ENCODE measurements around the gene GLTP. TPM values are rescaled to one million over a fixed set of nuclear protein-coding genes. Genes with fewer than 3 reads are reported as not detected.

GLTP gene
- total RNA-seq, 1 experiment from 2014 or later = 25.8 TPM

DNA sequence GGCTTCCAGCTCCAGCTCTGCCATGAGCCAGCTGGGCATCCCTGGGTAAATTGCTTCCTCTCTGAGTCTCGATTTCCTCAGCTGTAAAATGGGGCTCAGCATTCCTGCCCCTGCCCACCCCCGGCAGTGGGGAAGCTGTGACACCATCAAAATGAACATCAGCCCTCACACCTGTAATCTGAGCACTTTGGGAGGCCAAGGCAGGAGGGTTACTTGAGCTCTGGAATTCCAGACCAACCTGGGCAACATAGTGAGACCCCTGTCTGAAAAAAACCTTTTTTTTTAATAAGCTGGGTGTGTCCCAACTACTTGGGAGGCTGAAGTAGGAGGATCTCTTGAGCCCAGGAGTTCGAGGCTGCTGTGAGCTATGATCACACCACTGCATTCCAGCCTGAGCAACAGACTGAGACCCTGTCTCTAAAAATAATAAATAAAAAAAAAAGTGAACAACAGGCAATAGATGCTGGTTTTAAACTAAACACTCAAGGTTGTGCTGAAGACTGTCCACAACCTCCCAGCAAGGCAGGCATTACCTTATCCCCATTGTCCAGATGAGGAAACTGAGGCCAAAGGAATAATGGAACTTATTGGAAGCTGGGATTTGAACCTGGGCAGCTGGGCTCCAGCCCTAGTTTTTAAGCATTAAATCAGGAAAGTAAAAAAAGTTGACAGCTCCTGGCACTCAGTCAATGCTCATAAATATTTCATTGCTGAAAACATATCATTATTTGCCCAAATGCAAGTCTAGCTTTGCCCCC is 51.4 kb downstream of the GLTP start:
- ChIA-PET POLR2A (interaction anchor here (0.6 to 1.0 kb wide), 2 partner anchors 23 to 25 kb away, joined by 3 to 6 read pairs; no protein-coding TSS in a partner anchor), CTCF (interaction anchor here (0.9 to 2.6 kb wide), 5 partner anchors 13 to 24 kb away, joined by 4 to 19 read pairs (median 8); no protein-coding TSS in a partner anchor)
- no peak overlapping the region for H3K27ac Mint-ChIP-seq
- no peak overlapping the region for H3K4me3 Mint-ChIP-seq
- H3K36me3 Mint-ChIP-seq = no peaks in the 10 kb centered on the region
- no peaks in the 10 kb centered on the region for H3K9me3 Mint-ChIP-seq
- H3K4me1 Mint-ChIP-seq = peaks cover 6% of the 10 kb centered on the region
- no peak for DNase-seq (ENCODE audit: low spot score)
- ATAC-seq = no peak
- peaks cover 4% of the 10 kb centered on the region for H3K27me3 Mint-ChIP-seq (ENCODE audit: low read depth)
- TF ChIP-seq, protein P1, sequence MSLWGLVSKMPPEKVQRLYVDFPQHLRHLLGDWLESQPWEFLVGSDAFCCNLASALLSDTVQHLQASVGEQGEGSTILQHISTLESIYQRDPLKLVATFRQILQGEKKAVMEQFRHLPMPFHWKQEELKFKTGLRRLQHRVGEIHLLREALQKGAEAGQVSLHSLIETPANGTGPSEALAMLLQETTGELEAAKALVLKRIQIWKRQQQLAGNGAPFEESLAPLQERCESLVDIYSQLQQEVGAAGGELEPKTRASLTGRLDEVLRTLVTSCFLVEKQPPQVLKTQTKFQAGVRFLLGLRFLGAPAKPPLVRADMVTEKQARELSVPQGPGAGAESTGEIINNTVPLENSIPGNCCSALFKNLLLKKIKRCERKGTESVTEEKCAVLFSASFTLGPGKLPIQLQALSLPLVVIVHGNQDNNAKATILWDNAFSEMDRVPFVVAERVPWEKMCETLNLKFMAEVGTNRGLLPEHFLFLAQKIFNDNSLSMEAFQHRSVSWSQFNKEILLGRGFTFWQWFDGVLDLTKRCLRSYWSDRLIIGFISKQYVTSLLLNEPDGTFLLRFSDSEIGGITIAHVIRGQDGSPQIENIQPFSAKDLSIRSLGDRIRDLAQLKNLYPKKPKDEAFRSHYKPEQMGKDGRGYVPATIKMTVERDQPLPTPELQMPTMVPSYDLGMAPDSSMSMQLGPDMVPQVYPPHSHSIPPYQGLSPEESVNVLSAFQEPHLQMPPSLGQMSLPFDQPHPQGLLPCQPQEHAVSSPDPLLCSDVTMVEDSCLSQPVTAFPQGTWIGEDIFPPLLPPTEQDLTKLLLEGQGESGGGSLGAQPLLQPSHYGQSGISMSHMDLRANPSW (CRISPR knock-in tag; conservative IDR thresholded peaks at IDR 0.05; ENCODE audit: low read depth) = no peak
- no peak for TF ChIP-seq CBFB (CRISPR knock-in tag; IDR thresholded peaks at IDR 0.05; ENCODE audit: low read depth)
- TF ChIP-seq, protein P2, sequence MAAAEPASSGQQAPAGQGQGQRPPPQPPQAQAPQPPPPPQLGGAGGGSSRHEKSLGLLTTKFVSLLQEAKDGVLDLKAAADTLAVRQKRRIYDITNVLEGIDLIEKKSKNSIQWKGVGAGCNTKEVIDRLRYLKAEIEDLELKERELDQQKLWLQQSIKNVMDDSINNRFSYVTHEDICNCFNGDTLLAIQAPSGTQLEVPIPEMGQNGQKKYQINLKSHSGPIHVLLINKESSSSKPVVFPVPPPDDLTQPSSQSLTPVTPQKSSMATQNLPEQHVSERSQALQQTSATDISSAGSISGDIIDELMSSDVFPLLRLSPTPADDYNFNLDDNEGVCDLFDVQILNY (CRISPR knock-in tag; IDR thresholded peaks at IDR 0.05) = no peak
- no peak for TF ChIP-seq ZNF671 (CRISPR knock-in tag; IDR thresholded peaks at IDR 0.05)
- no peak for TF ChIP-seq HMGA2 (CRISPR knock-in tag; IDR thresholded peaks at IDR 0.05)
- no peak for TF ChIP-seq TEAD4 (CRISPR knock-in tag; IDR thresholded peaks at IDR 0.05)
- TF ChIP-seq, protein P3, sequence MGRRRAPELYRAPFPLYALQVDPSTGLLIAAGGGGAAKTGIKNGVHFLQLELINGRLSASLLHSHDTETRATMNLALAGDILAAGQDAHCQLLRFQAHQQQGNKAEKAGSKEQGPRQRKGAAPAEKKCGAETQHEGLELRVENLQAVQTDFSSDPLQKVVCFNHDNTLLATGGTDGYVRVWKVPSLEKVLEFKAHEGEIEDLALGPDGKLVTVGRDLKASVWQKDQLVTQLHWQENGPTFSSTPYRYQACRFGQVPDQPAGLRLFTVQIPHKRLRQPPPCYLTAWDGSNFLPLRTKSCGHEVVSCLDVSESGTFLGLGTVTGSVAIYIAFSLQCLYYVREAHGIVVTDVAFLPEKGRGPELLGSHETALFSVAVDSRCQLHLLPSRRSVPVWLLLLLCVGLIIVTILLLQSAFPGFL (CRISPR knock-in tag; IDR thresholded peaks at IDR 0.05; ENCODE audit: borderline replicate concordance) = no peak
- peak; percentile 88; the same call in 1 of the 2 replicates for TF ChIP-seq ZNF121 (CRISPR knock-in tag; IDR thresholded peaks at IDR 0.05)
- no peak for TF ChIP-seq JUN (CRISPR knock-in tag; IDR thresholded peaks at IDR 0.05)

DNA sequence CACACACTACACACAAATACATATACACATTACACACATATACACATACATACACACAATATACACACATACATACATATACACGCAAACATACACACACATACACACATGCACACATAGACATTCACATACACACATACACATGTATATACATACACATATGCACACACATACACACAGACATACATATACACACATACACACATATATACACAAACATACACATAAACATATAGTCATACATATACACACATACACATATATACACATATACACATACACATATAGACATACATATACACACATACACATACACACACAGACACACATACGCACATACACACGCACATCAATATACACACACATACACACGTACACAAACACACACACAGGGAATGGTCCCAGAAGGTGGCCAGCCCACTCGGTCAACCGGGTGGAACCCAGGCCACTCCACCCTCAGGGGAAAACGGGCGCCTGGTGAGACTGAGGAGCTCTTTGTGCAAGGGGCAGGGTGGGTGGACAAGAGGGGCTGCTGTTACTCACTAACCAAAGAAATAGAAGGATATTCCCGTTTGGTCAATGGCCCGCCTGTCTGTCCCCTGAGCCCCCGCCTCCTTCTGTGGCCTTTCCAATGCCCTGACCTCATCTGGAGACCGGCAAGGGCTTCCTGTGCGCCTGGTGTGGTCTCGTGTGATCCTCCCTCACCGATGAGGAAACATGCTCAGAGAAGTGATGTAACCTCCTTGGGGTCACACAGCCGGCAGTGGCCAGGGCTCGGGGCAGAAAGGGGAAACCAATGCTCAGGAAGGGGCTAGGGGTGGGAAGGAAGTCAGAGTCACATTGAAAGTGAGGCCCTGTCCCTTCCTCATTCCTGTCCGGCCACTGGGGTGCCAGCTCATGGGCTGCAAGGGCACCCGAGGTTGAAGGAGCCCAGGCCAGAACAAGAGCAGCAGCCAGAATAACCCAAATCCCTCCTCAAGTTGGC is 52.5 kb downstream of the GLTP start:
- ChIA-PET CTCF (interaction anchor here (0.9 to 2.5 kb wide), 4 partner anchors 12 to 25 kb away, joined by 4 to 19 read pairs (median 6); no protein-coding TSS in a partner anchor), POLR2A (interaction anchor here (1.0 kb wide), 1 partner anchor 26 kb away, joined by 3 read pairs; no protein-coding TSS in a partner anchor)
- no peak overlapping the region for H3K27ac Mint-ChIP-seq
- DNase-seq (ENCODE audit: low spot score) = no peak
- no peaks in the 10 kb centered on the region for H3K36me3 Mint-ChIP-seq
- H3K9me3 Mint-ChIP-seq = no peaks in the 10 kb centered on the region
- peaks cover 4% of the 10 kb centered on the region for H3K27me3 Mint-ChIP-seq (ENCODE audit: low read depth)
- no peak overlapping the region for H3K4me3 Mint-ChIP-seq
- no peak; the same call in 1 of the 2 replicates for ATAC-seq
- H3K4me1 Mint-ChIP-seq = peaks cover 3% of the 10 kb centered on the region; the same call in 1 of the 2 replicates
- no peak for TF ChIP-seq ZNF219 (CRISPR knock-in tag; IDR thresholded peaks at IDR 0.05; ENCODE audit: borderline replicate concordance)
- TF ChIP-seq, protein P4, sequence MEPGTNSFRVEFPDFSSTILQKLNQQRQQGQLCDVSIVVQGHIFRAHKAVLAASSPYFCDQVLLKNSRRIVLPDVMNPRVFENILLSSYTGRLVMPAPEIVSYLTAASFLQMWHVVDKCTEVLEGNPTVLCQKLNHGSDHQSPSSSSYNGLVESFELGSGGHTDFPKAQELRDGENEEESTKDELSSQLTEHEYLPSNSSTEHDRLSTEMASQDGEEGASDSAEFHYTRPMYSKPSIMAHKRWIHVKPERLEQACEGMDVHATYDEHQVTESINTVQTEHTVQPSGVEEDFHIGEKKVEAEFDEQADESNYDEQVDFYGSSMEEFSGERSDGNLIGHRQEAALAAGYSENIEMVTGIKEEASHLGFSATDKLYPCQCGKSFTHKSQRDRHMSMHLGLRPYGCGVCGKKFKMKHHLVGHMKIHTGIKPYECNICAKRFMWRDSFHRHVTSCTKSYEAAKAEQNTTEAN (CRISPR knock-in tag; IDR thresholded peaks at IDR 0.05) = no peak
- TF ChIP-seq, protein P5, sequence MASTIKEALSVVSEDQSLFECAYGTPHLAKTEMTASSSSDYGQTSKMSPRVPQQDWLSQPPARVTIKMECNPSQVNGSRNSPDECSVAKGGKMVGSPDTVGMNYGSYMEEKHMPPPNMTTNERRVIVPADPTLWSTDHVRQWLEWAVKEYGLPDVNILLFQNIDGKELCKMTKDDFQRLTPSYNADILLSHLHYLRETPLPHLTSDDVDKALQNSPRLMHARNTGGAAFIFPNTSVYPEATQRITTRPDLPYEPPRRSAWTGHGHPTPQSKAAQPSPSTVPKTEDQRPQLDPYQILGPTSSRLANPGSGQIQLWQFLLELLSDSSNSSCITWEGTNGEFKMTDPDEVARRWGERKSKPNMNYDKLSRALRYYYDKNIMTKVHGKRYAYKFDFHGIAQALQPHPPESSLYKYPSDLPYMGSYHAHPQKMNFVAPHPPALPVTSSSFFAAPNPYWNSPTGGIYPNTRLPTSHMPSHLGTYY (CRISPR knock-in tag; IDR thresholded peaks at IDR 0.05) = no peak
- no peak for TF ChIP-seq IRF2 (CRISPR knock-in tag; IDR thresholded peaks at IDR 0.05; ENCODE audit: borderline replicate concordance, low read depth)
- no peak for TF ChIP-seq NR1H2 (CRISPR knock-in tag; IDR thresholded peaks at IDR 0.05)
- no peak for TF ChIP-seq HMGA2 (CRISPR knock-in tag; IDR thresholded peaks at IDR 0.05)
- TF ChIP-seq, protein P6, sequence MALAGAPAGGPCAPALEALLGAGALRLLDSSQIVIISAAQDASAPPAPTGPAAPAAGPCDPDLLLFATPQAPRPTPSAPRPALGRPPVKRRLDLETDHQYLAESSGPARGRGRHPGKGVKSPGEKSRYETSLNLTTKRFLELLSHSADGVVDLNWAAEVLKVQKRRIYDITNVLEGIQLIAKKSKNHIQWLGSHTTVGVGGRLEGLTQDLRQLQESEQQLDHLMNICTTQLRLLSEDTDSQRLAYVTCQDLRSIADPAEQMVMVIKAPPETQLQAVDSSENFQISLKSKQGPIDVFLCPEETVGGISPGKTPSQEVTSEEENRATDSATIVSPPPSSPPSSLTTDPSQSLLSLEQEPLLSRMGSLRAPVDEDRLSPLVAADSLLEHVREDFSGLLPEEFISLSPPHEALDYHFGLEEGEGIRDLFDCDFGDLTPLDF (CRISPR knock-in tag; IDR thresholded peaks at IDR 0.05) = no peak
- no peak for TF ChIP-seq FOXP1 (CRISPR knock-in tag; IDR thresholded peaks at IDR 0.05; ENCODE audit: borderline replicate concordance)
- no peak for TF ChIP-seq PRRX2 (CRISPR knock-in tag; IDR thresholded peaks at IDR 0.05)
- TF ChIP-seq, protein P7, sequence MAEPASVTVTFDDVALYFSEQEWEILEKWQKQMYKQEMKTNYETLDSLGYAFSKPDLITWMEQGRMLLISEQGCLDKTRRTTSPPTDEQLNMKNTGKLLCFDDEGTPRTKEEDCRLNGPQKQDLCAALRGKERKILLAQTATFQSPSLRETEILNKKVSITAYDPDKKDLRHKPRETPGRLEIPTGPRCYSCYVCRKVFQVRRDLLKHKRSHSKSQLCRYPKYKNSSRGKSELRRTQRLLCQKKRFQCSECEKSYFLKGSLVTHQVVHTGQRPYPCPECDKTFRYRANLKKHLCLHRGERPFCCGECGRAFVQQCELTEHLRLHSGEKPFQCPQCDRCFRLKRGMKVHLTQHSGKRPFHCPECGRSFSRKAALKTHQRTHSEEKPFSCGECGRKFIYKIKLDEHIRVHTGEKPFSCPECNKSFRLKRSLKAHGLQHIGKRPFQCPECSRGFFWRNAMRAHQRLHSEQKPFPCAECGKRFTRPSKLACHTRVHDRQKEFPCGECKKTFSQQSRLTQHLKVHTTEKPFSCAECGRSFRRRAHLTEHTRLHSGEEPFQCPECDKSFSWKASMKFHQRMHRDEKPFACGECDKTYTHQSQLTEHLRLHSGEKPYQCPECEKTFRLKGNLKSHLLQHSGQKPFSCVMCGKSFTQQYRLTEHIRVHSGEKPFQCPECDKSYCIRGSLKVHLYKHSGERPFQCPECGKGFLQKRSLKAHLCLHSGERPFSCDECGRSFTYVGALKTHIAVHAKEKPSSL (CRISPR knock-in tag; conservative IDR thresholded peaks at IDR 0.05) = no peak
- TF ChIP-seq JUN (CRISPR knock-in tag; IDR thresholded peaks at IDR 0.05) = no peak
- TF ChIP-seq, protein P8, sequence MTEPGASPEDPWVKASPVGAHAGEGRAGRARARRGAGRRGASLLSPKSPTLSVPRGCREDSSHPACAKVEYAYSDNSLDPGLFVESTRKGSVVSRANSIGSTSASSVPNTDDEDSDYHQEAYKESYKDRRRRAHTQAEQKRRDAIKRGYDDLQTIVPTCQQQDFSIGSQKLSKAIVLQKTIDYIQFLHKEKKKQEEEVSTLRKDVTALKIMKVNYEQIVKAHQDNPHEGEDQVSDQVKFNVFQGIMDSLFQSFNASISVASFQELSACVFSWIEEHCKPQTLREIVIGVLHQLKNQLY (CRISPR knock-in tag; IDR thresholded peaks at IDR 0.05) = no peak

Data from WTC11 (cell line).